Spinal cord (tissue), 10 donors: ENCODE measurements around the gene LIG3. TPM values are rescaled to one million over a fixed set of nuclear protein-coding genes. Genes with fewer than 3 reads are reported as not detected.

Experiments
- DNase-seq, 6 donors: peaks; one replicate each; pipeline versions ENCODE4 v3.0.0 to v3.0.0-alpha.2; 2013 to 2015; ENCODE audit warnings: low spot score in 6 of 6, low read depth in 4 of 6
- H3K27ac ChIP-seq: one replicate; pipeline ENCODE4 v1.5.1; 2013; ENCODE audit warnings: low read depth, low read length, control low read depth
- H3K27me3 ChIP-seq: one replicate; pipeline ENCODE4 v1.6.1; 2013; ENCODE audit warnings: low read length; ENCODE audit not compliant: control insufficient read depth, insufficient read depth
- H3K36me3 ChIP-seq: one replicate; pipeline ENCODE4 v1.6.1; 2013; ENCODE audit warnings: low read length; ENCODE audit not compliant: control insufficient read depth, insufficient read depth
- H3K4me1 ChIP-seq: one replicate; pipeline ENCODE4 v1.6.1; 2013; ENCODE audit warnings: low read length; ENCODE audit not compliant: control insufficient read depth, insufficient read depth
- H3K4me3 ChIP-seq: one replicate; pipeline ENCODE4 v1.5.1; 2013; ENCODE audit warnings: low read depth, low read length, control low read depth
- H3K9me3 ChIP-seq: one replicate; pipeline ENCODE4 v1.6.1; 2013; ENCODE audit warnings: low read length; ENCODE audit not compliant: control insufficient read depth, insufficient read depth
- WGBS: methylation state at CpG from one replicate; pipeline ENCODE4 v1.1.5; 2013; ENCODE audit warnings: missing lambda C conversion rate; ENCODE audit not compliant: insufficient coverage; 5-methylcytosine and 5-hydroxymethylcytosine counted together
- polyA plus RNA-seq, 2 donors: library from polyadenylated mRNA; unstranded; fragments of 120-200 nt; gene quantifications; one replicate each; pipeline ENCODE4 v1.2.1, GENCODE V29; 2013; ENCODE audit not compliant: insufficient read length in 2 of 2
- total RNA-seq, 2 donors: library from RNA; depleted of rRNA in 1 of 2; stranded (reverse); fragments of 120-200 nt in 1 of 2; fragments of >200 nt in 1 of 2; gene quantifications; one replicate each; pipeline versions ENCODE4 v1.2.3 to v1.2.4, GENCODE V29; 2013 to 2014
- donor health status: healthy.

The LIG3 gene
- total and polyA plus RNA-seq, 4 donors: 31.1 to 37.0 (median 35.0) TPM

GRCh38 chr17:34980681-34981537 lies 597 bp downstream of the LIG3 start:
- Histone ChIP-seq H3K4me1 (peaks cover 5% of the 10 kb centered on the region), H3K4me3 (peak overlapping the region; percentile 74), H3K36me3 (peaks cover 10% of the 10 kb centered on the region), H3K27ac (peak overlapping the region; percentile 93), H3K27me3 (no peaks in the 10 kb centered on the region), H3K9me3 (no peaks in the 10 kb centered on the region)
- DNase-seq: peak; percentile 47 to 91 (median 60)
- under 1% methylated on average over 61 of the region's 69 CpGs for whole genome bisulfite sequencing

- Histone ChIP-seq H3K9me3 (no peaks in the 10 kb centered on the region), H3K27me3 (no peaks in the 10 kb centered on the region), H3K4me3 (peak overlapping the region; percentile 74), H3K36me3 (peaks cover 16% of the 10 kb centered on the region), H3K27ac (peak overlapping the region; percentile 93), H3K4me1 (peaks cover 5% of the 10 kb centered on the region)
- peak in 1 of 6 donors; percentile 68 for DNase-seq
- WGBS: no CpG with 5 or more reads among the region's 8 CpGs
Observed at GRCh38 chr17:34981538-34982241, 1.4 kb downstream of the LIG3 start.

GRCh38 chr17:34987232-34987631 lies 6.9 kb downstream of the LIG3 start:
- Histone ChIP-seq H3K4me1 (peaks cover 3% of the 10 kb centered on the region), H3K4me3 (no peak overlapping the region), H3K27ac (no peak overlapping the region), H3K9me3 (no peaks in the 10 kb centered on the region), H3K36me3 (peaks cover 39% of the 10 kb centered on the region), H3K27me3 (no peaks in the 10 kb centered on the region)
- WGBS: no CpG with 5 or more reads among the region's 2 CpGs
- DNase-seq: no peak

- peaks cover 42% of the 10 kb centered on the region for H3K36me3 ChIP-seq
- 88% methylated on average over 1 of the region's 2 CpGs for WGBS
Observed at GRCh38 chr17:34988644-34989043, 8.3 kb downstream of the LIG3 start.

GRCh38 chr17:34989473-34989872 lies 9.2 kb downstream of the LIG3 start:
- H3K36me3 ChIP-seq: peaks cover 48% of the 10 kb centered on the region
- WGBS: 95% methylated on average over 8 of the region's 10 CpGs
- H3K4me1 ChIP-seq: no peaks in the 10 kb centered on the region
- no peak overlapping the region for H3K27ac ChIP-seq
- H3K9me3 ChIP-seq: no peaks in the 10 kb centered on the region
- DNase-seq: no peak
- no peaks in the 10 kb centered on the region for H3K27me3 ChIP-seq
- H3K4me3 ChIP-seq: no peak overlapping the region

More at GRCh38 chr17:34988644-34989043, 8.3 kb downstream of the LIG3 start:
- Histone ChIP-seq H3K27me3 (no peaks in the 10 kb centered on the region), H3K4me1 (no peaks in the 10 kb centered on the region), H3K9me3 (no peaks in the 10 kb centered on the region), H3K27ac (no peak overlapping the region), H3K4me3 (no peak overlapping the region)
- DNase-seq: no peak

GRCh38 chr17:34990921-34991365 lies 10.6 kb downstream of the LIG3 start:
- H3K4me1 ChIP-seq: no peaks in the 10 kb centered on the region
- 47% methylated on average over 5 of the region's 6 CpGs for WGBS
- no peaks in the 10 kb centered on the region for H3K9me3 ChIP-seq
- H3K4me3 ChIP-seq: no peak overlapping the region
- peak in 2 of 6 donors; percentile 14 to 17 for DNase-seq
- H3K36me3 ChIP-seq: peaks cover 50% of the 10 kb centered on the region
- no peak overlapping the region for H3K27ac ChIP-seq
- H3K27me3 ChIP-seq: no peaks in the 10 kb centered on the region

- H3K27ac ChIP-seq: no peak overlapping the region
- H3K36me3 ChIP-seq: peaks cover 44% of the 10 kb centered on the region
- H3K27me3 ChIP-seq: no peaks in the 10 kb centered on the region
Observed at GRCh38 chr17:34991606-34992005, 11.3 kb downstream of the LIG3 start.

GRCh38 chr17:34993031-34993430 lies 12.7 kb downstream of the LIG3 start:
- DNase-seq: no peak
- H3K9me3 ChIP-seq: no peaks in the 10 kb centered on the region
- H3K4me1 ChIP-seq: peaks cover 1% of the 10 kb centered on the region
- no peak overlapping the region for H3K27ac ChIP-seq
- no peaks in the 10 kb centered on the region for H3K27me3 ChIP-seq
- 91% methylated on average over 2 of the region's 2 CpGs for WGBS
- peaks cover 44% of the 10 kb centered on the region for H3K36me3 ChIP-seq
- no peak overlapping the region for H3K4me3 ChIP-seq

More at GRCh38 chr17:34991606-34992005, 11.3 kb downstream of the LIG3 start:
- no peak for DNase-seq
- no peaks in the 10 kb centered on the region for H3K9me3 ChIP-seq
- WGBS: no CpG with 5 or more reads among the region's 3 CpGs
- H3K4me1 ChIP-seq: no peaks in the 10 kb centered on the region
- H3K4me3 ChIP-seq: no peak overlapping the region

GRCh38 chr17:34996422-34997285 lies 16.3 kb downstream of the LIG3 start:
- 79% methylated on average over 2 of the region's 3 CpGs for WGBS
- H3K27ac ChIP-seq: peak overlapping the region; percentile 8
- H3K27me3 ChIP-seq: no peaks in the 10 kb centered on the region
- H3K9me3 ChIP-seq: no peaks in the 10 kb centered on the region
- H3K36me3 ChIP-seq: peaks cover 51% of the 10 kb centered on the region
- H3K4me3 ChIP-seq: no peak overlapping the region
- peak in 2 of 6 donors; percentile 25 to 58 for DNase-seq
- peaks cover 7% of the 10 kb centered on the region for H3K4me1 ChIP-seq
